WI38 (cell line): ENCODE measurements around the gene NACAD.
A peak's percentile ranks its signal among the peaks of the same experiment; 100 is the strongest.

Source experiments
- H3K4me3 ChIP-seq: 2 replicates; pipeline ENCODE4 v1.5.1; 2011; ENCODE audit warnings: low read depth, mild to moderate bottlenecking, control low read depth, low read length
- TF ChIP-seq, protein P1 (sequence below): IDR thresholded peaks from 2 replicates; pipeline ENCODE4 v1.5.1; 2012; ENCODE audit warnings: low read depth, mild to moderate bottlenecking, control low read depth, low read length

The NACAD gene

GRCh38 chr7:45112648-45113047 lies 23.9 kb upstream of the NACAD start:
- TF ChIP-seq, protein P1, sequence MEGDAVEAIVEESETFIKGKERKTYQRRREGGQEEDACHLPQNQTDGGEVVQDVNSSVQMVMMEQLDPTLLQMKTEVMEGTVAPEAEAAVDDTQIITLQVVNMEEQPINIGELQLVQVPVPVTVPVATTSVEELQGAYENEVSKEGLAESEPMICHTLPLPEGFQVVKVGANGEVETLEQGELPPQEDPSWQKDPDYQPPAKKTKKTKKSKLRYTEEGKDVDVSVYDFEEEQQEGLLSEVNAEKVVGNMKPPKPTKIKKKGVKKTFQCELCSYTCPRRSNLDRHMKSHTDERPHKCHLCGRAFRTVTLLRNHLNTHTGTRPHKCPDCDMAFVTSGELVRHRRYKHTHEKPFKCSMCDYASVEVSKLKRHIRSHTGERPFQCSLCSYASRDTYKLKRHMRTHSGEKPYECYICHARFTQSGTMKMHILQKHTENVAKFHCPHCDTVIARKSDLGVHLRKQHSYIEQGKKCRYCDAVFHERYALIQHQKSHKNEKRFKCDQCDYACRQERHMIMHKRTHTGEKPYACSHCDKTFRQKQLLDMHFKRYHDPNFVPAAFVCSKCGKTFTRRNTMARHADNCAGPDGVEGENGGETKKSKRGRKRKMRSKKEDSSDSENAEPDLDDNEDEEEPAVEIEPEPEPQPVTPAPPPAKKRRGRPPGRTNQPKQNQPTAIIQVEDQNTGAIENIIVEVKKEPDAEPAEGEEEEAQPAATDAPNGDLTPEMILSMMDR: no peak
- H3K4me3 ChIP-seq: no peak overlapping the region

DNA sequence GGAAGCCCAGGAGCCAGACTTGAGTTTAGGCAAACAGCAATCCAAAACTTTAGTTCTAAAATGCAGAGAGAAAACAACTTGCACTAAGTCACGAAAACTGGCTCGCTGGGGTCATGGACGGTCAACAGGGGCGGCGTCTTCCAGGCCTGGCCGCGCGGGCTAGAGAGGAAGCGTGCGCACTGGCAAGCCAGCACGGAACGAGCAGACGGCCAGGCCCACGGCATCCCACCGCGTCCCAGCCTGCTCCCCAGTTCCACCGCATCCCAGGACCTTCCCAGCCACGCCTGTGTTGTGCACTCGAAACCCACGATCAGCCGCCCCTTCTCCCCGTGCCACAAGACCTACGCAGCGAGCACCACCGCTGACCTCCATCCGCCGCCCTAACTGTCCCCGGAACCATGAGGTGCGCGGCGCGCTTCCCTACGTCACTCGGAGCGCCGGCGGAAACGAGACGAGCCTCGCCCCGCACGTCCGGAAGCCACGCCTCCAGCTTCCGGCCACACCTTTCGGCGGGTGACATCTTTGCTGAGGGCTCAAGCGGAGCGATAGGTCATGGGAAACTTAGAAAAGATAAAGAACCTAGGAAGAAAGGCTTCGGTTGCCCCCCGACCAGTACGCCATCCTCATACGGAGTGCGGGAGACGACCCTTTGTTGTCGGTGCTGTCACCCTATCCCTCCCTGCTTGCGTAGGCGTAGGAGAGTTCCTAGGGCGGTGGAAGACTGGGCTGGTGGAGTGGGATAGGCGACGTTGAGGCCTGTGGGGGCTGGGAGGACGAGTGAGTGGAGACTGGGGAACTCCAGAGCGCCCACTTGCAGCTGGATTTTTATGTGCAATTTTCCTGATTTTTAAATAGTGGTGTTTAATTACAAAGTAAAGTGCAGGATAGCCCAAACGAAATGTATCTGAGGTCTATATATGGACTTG lies 22.8 kb upstream of the NACAD start, which contains the start of gene TBRG4:
Gene TBRG4, minus strand, starts transcription at position 400 of the 926 bp plus-strand sequence. CDS start 2,460 bp downstream, outside the sequence.
- TF ChIP-seq, protein P1: 0 out of 2 replicates have a peak, but pooled peaks have one; percentile 16

GRCh38 chr7:45108863-45109262 lies 20.1 kb upstream of the NACAD start:
- TF ChIP-seq, protein P1: no peak
- no peak overlapping the region for H3K4me3 ChIP-seq

More for the DNA sequence above, 22.8 kb upstream of the NACAD start, which contains the start of gene TBRG4:
- peak within 1 kb of the TSS; percentile 68 for H3K4me3 ChIP-seq

DNA sequence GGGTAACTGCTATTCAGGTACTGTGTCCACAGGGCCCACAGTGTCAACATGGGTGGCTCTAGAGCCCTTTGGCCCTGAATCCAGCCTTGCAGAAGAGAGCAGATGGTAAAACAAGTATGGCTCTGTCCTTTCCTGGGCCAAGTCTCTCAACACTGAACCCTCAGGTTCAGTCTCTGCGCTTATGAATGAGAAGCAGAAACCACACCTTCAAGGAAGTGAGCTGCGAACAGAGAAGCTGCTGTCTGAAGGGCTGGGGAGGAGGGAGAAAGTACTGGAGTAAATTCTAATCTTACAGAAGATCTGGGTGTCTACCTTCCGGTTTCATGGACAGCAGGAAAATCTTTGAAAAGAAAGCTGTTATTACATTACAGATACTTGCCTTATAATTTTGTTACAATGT lies 18.6 kb upstream of the NACAD start:
- TF ChIP-seq, protein P1: no peak

GRCh38 chr7:45106820-45107219 lies 18.1 kb upstream of the NACAD start:
- TF ChIP-seq, protein P1: no peak
- no peak overlapping the region for H3K4me3 ChIP-seq

More for the DNA sequence above, 18.6 kb upstream of the NACAD start:
- no peak overlapping the region for H3K4me3 ChIP-seq

GRCh38 chr7:45105588-45106188 lies 16.9 kb upstream of the NACAD start:
- TF ChIP-seq, protein P1: no peak
- no peak overlapping the region for H3K4me3 ChIP-seq
